ENCODE measurements around the gene LCOR. TPM values are rescaled to one million over a fixed set of nuclear protein-coding genes. Genes with fewer than 3 reads are reported as not detected.

The LCOR gene
- total RNA-seq, 1 experiment from 2014 or later, result 42.1 TPM

GRCh38 chr10:96896884-96897589, 64.9 kb downstream of the LCOR start:
- Histone ChIP-seq H4K20me1 (ENCODE audit: control insufficient read depth, insufficient read depth, insufficient read length) (no peaks in the 10 kb centered on the region), H2BK20ac (ENCODE audit: low read depth, low read length, poor library complexity, severe bottlenecking) (no peak overlapping the region), H3K56ac (ENCODE audit: insufficient read length, low read depth, low read length) (no peak overlapping the region), H2BK15ac (ENCODE audit: low read depth, low read length) (no peak overlapping the region), H3K18ac (ENCODE audit: insufficient read length, low read depth, low read length) (no peak overlapping the region), H3K4me1 (ENCODE audit: insufficient read depth, low read length) (no peaks in the 10 kb centered on the region), H3K14ac (ENCODE audit: insufficient read depth, low read length) (no peak overlapping the region), H3K4ac (ENCODE audit: low read depth, low read length) (no peak overlapping the region), H2BK5ac (ENCODE audit: insufficient read length, low read length) (no peak overlapping the region), H2BK12ac (ENCODE audit: insufficient read length, low read depth, low read length) (no peak overlapping the region), H3K23me2 (ENCODE audit: insufficient read length, low read depth, low read length, poor library complexity, severe bottlenecking) (no peaks in the 10 kb centered on the region), H3K9ac (ENCODE audit: extremely low read depth, insufficient read length, low read length) (no peak overlapping the region), H3K27ac (ENCODE audit: insufficient read length, low read depth, low read length) (no peak overlapping the region), H2AFZ (ENCODE audit: low read length) (no peak overlapping the region), H2BK120ac (ENCODE audit: low read depth, low read length, poor library complexity, severe bottlenecking) (no peak overlapping the region), H3K79me1 (ENCODE audit: insufficient read depth, low read depth, low read length, poor library complexity, severe bottlenecking) (peaks cover 4% of the 10 kb centered on the region), H4K5ac (ENCODE audit: insufficient read length, low read depth, low read length) (no peak overlapping the region), H3K23ac (ENCODE audit: insufficient read length, low read depth, low read length) (no peak overlapping the region), H3K9me3 (ENCODE audit: control insufficient read depth, low read depth, low read length) (no peaks in the 10 kb centered on the region), H2AK5ac (ENCODE audit: insufficient read length, low read length) (no peak overlapping the region), H3K79me2 (ENCODE audit: insufficient read depth, low read length) (peaks cover 2% of the 10 kb centered on the region; the same call in 1 of the 2 replicates), H4K91ac (ENCODE audit: insufficient read length, low read depth, low read length) (no peak overlapping the region), H3K27me3 (ENCODE audit: insufficient read depth, low read length) (no peaks in the 10 kb centered on the region), H3K4me2 (ENCODE audit: insufficient read depth, insufficient read length, low read length) (no peak overlapping the region), H3T11ph (ENCODE audit: low read length) (no peak overlapping the region), H4K8ac (replicated peaks; ENCODE audit: insufficient read length, low read depth, low read length) (no peak overlapping the region)
- no peak for DNase-seq
- WGBS (ENCODE audit: extremely low coverage, insufficient read length, low lambda C conversion rate), result no CpG with 5 or more reads among the region's 1 CpG
- TF ChIP-seq CTCF (conservative IDR thresholded peaks at IDR 0.05), result no peak
- H3K4me1 Mint-ChIP-seq, result peaks cover 12 to 21% of the 10 kb centered on the region in 2 experiments
- peaks cover 4 to 11% (median 10%) of the 10 kb centered on the region in 3 experiments; a peak in 6 of 7 replicates for H3K36me3 Mint-ChIP-seq (ENCODE audit: insufficient read depth in 1 of 3, low read depth in 3 of 3)
- no peaks in the 10 kb centered on the region for H3K27me3 Mint-ChIP-seq (ENCODE audit: low read depth)
- H3K9me3 Mint-ChIP-seq, result peaks cover 2 to 6% of the 10 kb centered on the region in 2 experiments; a peak in 4 of 5 replicates
- peak overlapping the region in 2 of 3 experiments; percentile 22 to 81; a peak in 3 of 7 replicates for H3K27ac Mint-ChIP-seq
- H3K4me3 Mint-ChIP-seq, result no peak overlapping the region

Data from H9 (cell line).